Activated naive CD8-positive, alpha-beta T cell treated with anti-CD3 and anti-CD28 coated beads for 36 hours (primary cell): ENCODE measurements around the gene KCNH8. TPM values are rescaled to one million over a fixed set of nuclear protein-coding genes. Genes with fewer than 3 reads are reported as not detected.

ENCODE experiments used
- DNase-seq: peaks from one replicate; pipeline ENCODE4 v3.0.0; 2021
- H3K27ac Mint-ChIP-seq: one replicate; pipeline ENCODE4 v1.8.0; 2022; ENCODE audit warnings: mild to moderate bottlenecking, moderate library complexity, mixed read lengths
- H3K27me3 Mint-ChIP-seq: one replicate; pipeline ENCODE4 v1.8.0; 2022; ENCODE audit warnings: mild to moderate bottlenecking, mixed read lengths
- H3K36me3 Mint-ChIP-seq: one replicate; pipeline ENCODE4 v1.8.0; 2021; ENCODE audit warnings: mild to moderate bottlenecking, mixed read lengths
- H3K4me1 Mint-ChIP-seq: one replicate; pipeline ENCODE4 v1.8.0; 2021; ENCODE audit warnings: mixed read lengths
- H3K4me3 Mint-ChIP-seq: one replicate; pipeline ENCODE4 v1.8.0; 2022; ENCODE audit warnings: mild to moderate bottlenecking, moderate library complexity, mixed read lengths
- H3K9me3 Mint-ChIP-seq: one replicate; pipeline ENCODE4 v1.8.0; 2022; ENCODE audit warnings: mixed read lengths
- total RNA-seq, 2 experiments: library from RNA; stranded (reverse); gene quantifications; one replicate each; pipeline ENCODE4 v1.2.3, GENCODE V29; 2021

The KCNH8 gene
- total RNA-seq, 2 experiments from 2014 or later, result 0.04 TPM; not detected in 1

GRCh38 chr3:19432669-19433068 is 284.4 kb downstream of the KCNH8 start:
- Mint-ChIP-seq H3K27ac (no peak overlapping the region), H3K9me3 (peaks cover 3% of the 10 kb centered on the region), H3K27me3 (no peaks in the 10 kb centered on the region), H3K36me3 (no peaks in the 10 kb centered on the region), H3K4me1 (peaks cover 1% of the 10 kb centered on the region), H3K4me3 (no peak overlapping the region)
- DNase-seq, result no peak

DNA sequence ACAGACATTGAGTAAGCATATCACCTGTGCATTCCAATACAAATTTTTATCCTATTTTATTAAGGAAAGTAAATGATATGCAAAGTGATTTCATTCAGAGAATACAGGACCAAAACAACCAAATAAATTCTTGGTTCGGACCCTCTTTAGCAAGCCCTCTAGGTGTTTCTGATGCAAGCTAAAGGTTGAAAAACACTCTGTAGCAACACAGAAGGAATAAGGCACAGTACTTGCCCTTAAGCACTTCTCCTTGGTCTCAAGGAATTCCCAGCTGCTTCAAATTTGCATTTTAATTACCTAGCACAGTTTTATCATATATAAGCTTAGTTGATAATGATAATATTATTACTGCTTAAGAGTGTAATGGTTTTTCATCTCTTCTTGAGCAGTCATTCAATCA is 288.4 kb downstream of the KCNH8 start:
- no peaks in the 10 kb centered on the region for H3K36me3 Mint-ChIP-seq
- DNase-seq, result no peak
- H3K27me3 Mint-ChIP-seq, result peaks cover 2% of the 10 kb centered on the region
- no peaks in the 10 kb centered on the region for H3K4me1 Mint-ChIP-seq
- no peaks in the 10 kb centered on the region for H3K9me3 Mint-ChIP-seq
- no peak overlapping the region for H3K27ac Mint-ChIP-seq
- no peak overlapping the region for H3K4me3 Mint-ChIP-seq

- H3K27me3 Mint-ChIP-seq, result peaks cover 3% of the 10 kb centered on the region
- H3K36me3 Mint-ChIP-seq, result no peaks in the 10 kb centered on the region
- H3K27ac Mint-ChIP-seq, result no peak overlapping the region
- H3K9me3 Mint-ChIP-seq, result no peaks in the 10 kb centered on the region
- H3K4me1 Mint-ChIP-seq, result no peaks in the 10 kb centered on the region
- H3K4me3 Mint-ChIP-seq, result no peak overlapping the region
- no peak for DNase-seq
Observed at GRCh38 chr3:19439944-19440343, 291.6 kb downstream of the KCNH8 start.

DNA sequence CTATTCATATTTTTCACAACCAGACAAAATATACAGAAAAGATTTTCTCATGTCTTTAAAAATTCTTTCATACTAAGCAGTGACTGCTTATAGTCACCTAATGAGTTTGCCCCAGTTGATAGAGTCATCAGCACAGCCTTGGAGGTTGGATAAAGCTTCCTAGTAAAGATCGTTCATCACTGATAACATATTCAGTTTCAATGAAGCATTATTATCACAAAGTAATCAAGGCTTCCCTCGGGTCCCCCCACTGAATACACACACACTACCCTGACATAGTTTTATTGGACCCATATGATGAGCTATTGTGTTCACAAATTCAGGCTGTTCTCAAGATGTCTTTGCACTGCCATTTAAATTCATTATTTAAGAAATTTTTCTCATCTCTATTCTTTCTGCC is 297.8 kb downstream of the KCNH8 start:
- Mint-ChIP-seq H3K4me1 (peaks cover 10% of the 10 kb centered on the region), H3K27ac (no peak overlapping the region), H3K36me3 (no peaks in the 10 kb centered on the region), H3K9me3 (no peaks in the 10 kb centered on the region), H3K4me3 (no peak overlapping the region), H3K27me3 (peaks cover 3% of the 10 kb centered on the region)
- no peak for DNase-seq

DNA sequence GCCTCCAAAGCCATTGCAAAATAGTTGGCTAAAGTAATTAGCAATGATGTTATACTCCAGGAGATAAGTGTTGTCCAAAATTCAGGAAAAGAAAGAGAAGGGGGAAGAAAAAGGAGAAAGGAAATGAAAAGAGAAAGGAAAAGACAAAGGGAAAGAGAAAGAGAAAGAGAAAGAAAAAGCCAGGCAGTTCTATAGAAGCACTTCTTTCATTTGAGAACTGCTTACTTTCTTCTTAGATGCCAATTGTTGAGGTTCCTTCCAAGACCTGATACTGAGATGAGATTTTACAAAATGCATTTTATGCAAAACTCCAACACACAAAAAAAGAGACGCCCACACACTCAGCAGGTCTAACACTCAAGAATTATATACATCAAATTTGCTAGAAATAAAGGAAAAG is 298.4 kb downstream of the KCNH8 start:
- Mint-ChIP-seq H3K27me3 (peaks cover 1% of the 10 kb centered on the region), H3K4me1 (peaks cover 10% of the 10 kb centered on the region), H3K36me3 (no peaks in the 10 kb centered on the region), H3K4me3 (no peak overlapping the region), H3K9me3 (no peaks in the 10 kb centered on the region), H3K27ac (peak overlapping the region; percentile 30)
- DNase-seq, result no peak

DNA sequence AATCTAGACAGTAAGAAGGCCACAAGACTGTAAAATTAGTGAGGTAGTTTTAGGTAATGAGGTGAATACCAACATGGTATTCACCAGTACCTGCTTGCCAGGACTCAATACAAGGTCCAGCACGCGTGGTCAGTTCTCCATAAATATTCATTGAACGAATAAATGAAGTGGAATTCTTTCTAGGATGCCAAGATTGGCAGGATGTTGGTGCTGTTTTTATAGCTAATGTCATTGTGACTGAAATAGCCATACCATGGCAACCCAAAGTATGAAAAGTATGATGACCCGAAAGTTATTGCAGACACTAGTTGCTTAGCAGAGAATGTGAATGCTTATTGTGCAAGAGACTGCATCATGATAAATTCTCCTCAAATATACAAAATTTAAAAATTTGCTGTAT is 307.2 kb downstream of the KCNH8 start:
- DNase-seq, result no peak
- Mint-ChIP-seq H3K27me3 (no peaks in the 10 kb centered on the region), H3K4me1 (no peaks in the 10 kb centered on the region), H3K36me3 (no peaks in the 10 kb centered on the region), H3K4me3 (no peak overlapping the region), H3K9me3 (peaks cover 2% of the 10 kb centered on the region), H3K27ac (no peak overlapping the region)

- Mint-ChIP-seq H3K9me3 (peaks cover 2% of the 10 kb centered on the region), H3K4me1 (no peaks in the 10 kb centered on the region), H3K27ac (no peak overlapping the region), H3K4me3 (no peak overlapping the region), H3K27me3 (no peaks in the 10 kb centered on the region), H3K36me3 (no peaks in the 10 kb centered on the region)
- no peak for DNase-seq
Observed at GRCh38 chr3:19456738-19457137, 308.4 kb downstream of the KCNH8 start.

- H3K27me3 Mint-ChIP-seq, result no peaks in the 10 kb centered on the region
- H3K36me3 Mint-ChIP-seq, result no peaks in the 10 kb centered on the region
- H3K27ac Mint-ChIP-seq, result no peak overlapping the region
- H3K4me3 Mint-ChIP-seq, result no peak overlapping the region
- no peak for DNase-seq
- no peaks in the 10 kb centered on the region for H3K4me1 Mint-ChIP-seq
- peaks cover 2% of the 10 kb centered on the region for H3K9me3 Mint-ChIP-seq
Observed at GRCh38 chr3:19457449-19457848, 309.1 kb downstream of the KCNH8 start.

DNA sequence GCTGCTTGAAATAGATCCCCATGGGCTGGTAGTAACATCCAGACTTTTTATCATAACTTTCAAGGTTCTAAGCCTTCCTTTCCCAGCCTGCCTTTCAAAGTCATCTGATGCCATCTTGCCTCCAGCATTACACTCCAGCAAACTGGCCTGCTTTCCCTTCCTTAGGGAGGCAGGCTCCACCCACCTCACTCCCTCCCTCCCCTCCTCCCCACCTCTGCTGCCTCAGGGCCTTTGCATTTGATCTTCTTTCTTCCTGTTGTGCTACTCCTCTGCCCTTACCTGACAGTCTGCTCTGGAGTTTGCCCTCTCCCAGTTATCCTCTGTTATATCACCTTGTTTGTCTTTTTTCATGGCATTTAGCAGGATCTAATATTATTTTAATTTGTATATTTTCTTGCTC is 319.5 kb downstream of the KCNH8 start:
- DNase-seq, result no peak
- no peaks in the 10 kb centered on the region for H3K4me1 Mint-ChIP-seq
- no peaks in the 10 kb centered on the region for H3K36me3 Mint-ChIP-seq
- no peak overlapping the region for H3K4me3 Mint-ChIP-seq
- H3K27me3 Mint-ChIP-seq, result peaks cover 3% of the 10 kb centered on the region
- H3K9me3 Mint-ChIP-seq, result peaks cover 4% of the 10 kb centered on the region
- H3K27ac Mint-ChIP-seq, result no peak overlapping the region

DNA sequence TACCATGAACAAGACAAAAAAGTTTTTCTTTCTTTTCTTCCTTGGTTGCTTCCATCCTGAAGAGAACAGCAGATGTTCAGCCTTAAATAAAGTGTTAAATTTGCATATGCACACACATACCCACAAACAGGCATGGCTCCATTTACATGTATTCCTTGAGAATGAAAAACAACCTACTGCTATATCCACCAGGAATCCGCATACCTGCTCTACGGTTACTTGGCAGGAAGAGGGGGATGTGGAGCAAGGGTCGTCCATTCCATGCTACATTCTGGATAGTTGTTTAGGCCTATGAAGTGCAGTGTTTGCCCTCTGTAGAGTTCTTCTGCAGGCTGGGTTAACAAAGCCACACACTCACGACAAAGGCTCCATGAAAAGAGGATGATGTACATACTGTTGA is 322.8 kb downstream of the KCNH8 start:
- Mint-ChIP-seq H3K27ac (no peak overlapping the region), H3K27me3 (peaks cover 3% of the 10 kb centered on the region), H3K9me3 (peaks cover 2% of the 10 kb centered on the region), H3K36me3 (no peaks in the 10 kb centered on the region), H3K4me1 (no peaks in the 10 kb centered on the region), H3K4me3 (no peak overlapping the region)
- no peak for DNase-seq

DNA sequence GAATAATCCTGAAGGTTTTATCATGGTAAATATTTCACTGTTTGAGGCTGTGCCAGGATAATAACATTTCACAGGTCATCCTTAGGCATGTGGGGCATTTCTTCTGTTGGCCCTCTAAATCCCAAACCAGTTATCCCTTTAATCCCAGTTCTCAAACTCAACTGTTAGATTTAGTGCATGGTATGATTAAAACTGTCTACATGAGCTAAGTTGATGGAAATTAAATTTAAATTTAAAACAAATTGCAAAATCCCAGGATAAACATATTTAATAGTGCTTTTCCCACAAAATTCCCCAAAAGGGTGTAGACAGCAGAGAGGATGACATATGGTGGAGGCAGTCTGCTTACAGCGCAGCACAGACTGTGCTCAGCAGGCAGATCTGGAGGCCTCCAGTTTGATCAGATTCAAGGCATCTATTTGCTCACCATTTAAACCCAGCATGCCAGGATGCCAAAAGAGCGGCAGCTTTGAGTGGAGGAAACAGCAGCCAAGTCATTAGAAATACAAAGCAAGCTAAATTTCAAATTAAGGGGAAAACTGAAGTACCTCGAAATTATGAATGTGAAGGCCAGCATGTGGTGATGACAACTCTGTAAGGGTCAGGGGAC is 325.8 kb downstream of the KCNH8 start:
- Mint-ChIP-seq H3K36me3 (no peaks in the 10 kb centered on the region), H3K4me3 (no peak overlapping the region), H3K27me3 (peaks cover 2% of the 10 kb centered on the region), H3K27ac (no peak overlapping the region), H3K9me3 (peaks cover 2% of the 10 kb centered on the region), H3K4me1 (no peaks in the 10 kb centered on the region)
- no peak for DNase-seq

DNA sequence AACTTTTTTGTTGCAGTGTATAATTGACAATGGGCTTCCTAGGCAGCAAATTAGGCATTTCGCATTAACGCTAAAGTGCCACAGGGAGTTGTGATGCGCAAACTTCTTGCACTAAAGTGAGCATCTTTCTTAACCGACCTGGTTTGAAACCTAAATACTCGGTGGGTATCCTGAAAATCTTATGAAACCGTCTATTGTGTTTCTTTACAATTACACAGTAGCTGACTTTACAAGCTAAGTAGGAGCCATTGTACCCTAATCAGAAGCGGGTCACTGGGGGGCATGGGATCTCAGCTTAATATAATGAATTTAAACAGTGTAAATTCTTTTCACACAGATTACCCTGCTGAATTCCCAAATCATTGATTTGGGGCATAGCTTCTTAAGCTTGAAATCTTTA is 328.0 kb downstream of the KCNH8 start:
- DNase-seq, result no peak
- H3K36me3 Mint-ChIP-seq, result no peaks in the 10 kb centered on the region
- no peak overlapping the region for H3K27ac Mint-ChIP-seq
- no peaks in the 10 kb centered on the region for H3K4me1 Mint-ChIP-seq
- peaks cover 2% of the 10 kb centered on the region for H3K9me3 Mint-ChIP-seq
- H3K4me3 Mint-ChIP-seq, result no peak overlapping the region
- H3K27me3 Mint-ChIP-seq, result no peaks in the 10 kb centered on the region

GRCh38 chr3:19485267-19485666 is 337.0 kb downstream of the KCNH8 start:
- DNase-seq, result no peak
- Mint-ChIP-seq H3K9me3 (no peaks in the 10 kb centered on the region), H3K4me1 (no peaks in the 10 kb centered on the region), H3K36me3 (no peaks in the 10 kb centered on the region), H3K4me3 (no peak overlapping the region), H3K27me3 (no peaks in the 10 kb centered on the region), H3K27ac (no peak overlapping the region)

DNA sequence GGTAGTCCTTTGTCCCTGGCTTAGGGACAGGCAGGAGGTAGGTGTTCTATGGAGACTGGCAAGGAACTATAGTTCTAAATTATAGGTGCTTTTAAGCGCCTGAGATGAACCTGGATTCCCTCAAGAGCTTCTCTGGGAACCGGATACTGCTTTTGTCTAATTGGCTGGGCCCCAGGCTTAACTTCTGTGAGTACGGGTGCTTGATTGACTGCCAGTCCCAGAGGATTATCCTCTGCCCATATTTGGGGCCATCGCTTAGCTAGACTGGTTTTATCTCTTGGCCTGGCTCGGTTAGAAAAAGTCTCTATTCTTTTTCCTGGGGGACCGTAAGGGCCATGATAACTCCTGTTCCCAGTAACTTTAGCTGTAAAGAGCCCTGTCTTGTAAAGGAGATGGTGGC is 339.1 kb downstream of the KCNH8 start:
- Mint-ChIP-seq H3K27me3 (no peaks in the 10 kb centered on the region), H3K4me3 (no peak overlapping the region), H3K9me3 (no peaks in the 10 kb centered on the region), H3K27ac (no peak overlapping the region), H3K36me3 (no peaks in the 10 kb centered on the region), H3K4me1 (no peaks in the 10 kb centered on the region)
- DNase-seq, result no peak

GRCh38 chr3:19488939-19489338 is 340.6 kb downstream of the KCNH8 start:
- no peak overlapping the region for H3K4me3 Mint-ChIP-seq
- no peak overlapping the region for H3K27ac Mint-ChIP-seq
- H3K36me3 Mint-ChIP-seq, result no peaks in the 10 kb centered on the region
- H3K4me1 Mint-ChIP-seq, result no peaks in the 10 kb centered on the region
- no peaks in the 10 kb centered on the region for H3K27me3 Mint-ChIP-seq
- no peaks in the 10 kb centered on the region for H3K9me3 Mint-ChIP-seq
- no peak for DNase-seq

DNA sequence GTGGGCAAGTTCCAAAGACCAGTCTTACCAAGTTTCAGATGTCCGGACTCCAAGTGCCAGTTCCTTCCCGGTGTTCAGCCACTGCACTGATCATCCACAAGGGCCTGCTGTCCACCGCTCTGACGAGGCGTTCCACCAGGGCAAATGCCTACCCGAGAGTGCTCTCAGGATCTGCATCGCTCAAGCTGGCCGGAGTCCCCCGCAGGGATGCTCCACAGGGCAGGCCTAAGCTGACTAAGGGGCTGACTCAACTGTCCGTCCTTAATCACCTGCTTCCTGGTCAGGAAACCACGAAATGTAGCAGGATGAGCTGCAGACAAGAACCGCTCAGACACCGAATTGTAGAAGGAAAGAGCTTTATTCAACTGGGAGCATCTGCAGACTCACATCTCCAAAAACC is 341.6 kb downstream of the KCNH8 start:
- Mint-ChIP-seq H3K36me3 (no peaks in the 10 kb centered on the region), H3K27ac (no peak overlapping the region), H3K4me1 (no peaks in the 10 kb centered on the region), H3K27me3 (no peaks in the 10 kb centered on the region), H3K9me3 (no peaks in the 10 kb centered on the region), H3K4me3 (no peak overlapping the region)
- DNase-seq, result no peak

- H3K4me3 Mint-ChIP-seq, result no peak overlapping the region
- H3K27ac Mint-ChIP-seq, result no peak overlapping the region
- H3K27me3 Mint-ChIP-seq, result no peaks in the 10 kb centered on the region
- H3K36me3 Mint-ChIP-seq, result no peaks in the 10 kb centered on the region
- H3K4me1 Mint-ChIP-seq, result no peaks in the 10 kb centered on the region
- no peaks in the 10 kb centered on the region for H3K9me3 Mint-ChIP-seq
- DNase-seq, result no peak
Observed at GRCh38 chr3:19506171-19506570, 357.9 kb downstream of the KCNH8 start.
